NCI-H2196 treated with DMSO at 0.1 percent for 48 hours (cell line): Measurements from ENCODE around the gene AQP1.

Experiments used
- DNase-seq: peaks from one replicate; lab custom pipeline; 2025; ENCODE audit not compliant: unreplicated experiment; lab: John Stamatoyannopoulos, UW

AQP1 gene

GRCh38 chr7:30920021-30920583 lies 8.4 kb downstream of the AQP1 start:
- DNase-seq = no peak

GRCh38 chr7:30920584-30921539 lies 9.2 kb downstream of the AQP1 start:
- no peak for DNase-seq

GRCh38 chr7:30921540-30922401 lies 10.1 kb downstream of the AQP1 start:
- DNase-seq = no peak

- DNase-seq = no peak
These were observed 10.9 kb downstream of the AQP1 start for GRCh38 chr7:30922596-30922995.

- DNase-seq = no peak
These were observed 11.5 kb downstream of the AQP1 start for GRCh38 chr7:30923009-30923773.

GRCh38 chr7:30923774-30924413 lies 12.2 kb downstream of the AQP1 start:
- DNase-seq = no peak

- no peak for DNase-seq
These were observed 13.0 kb downstream of the AQP1 start for GRCh38 chr7:30924624-30925023.

GRCh38 chr7:30925117-30925516 lies 13.5 kb downstream of the AQP1 start:
- DNase-seq = no peak

GRCh38 chr7:30925913-30926312 lies 14.3 kb downstream of the AQP1 start:
- no peak for DNase-seq

GRCh38 chr7:30926313-30926712 lies 14.7 kb downstream of the AQP1 start:
- no peak for DNase-seq

GRCh38 chr7:30927040-30927439 lies 15.4 kb downstream of the AQP1 start:
- DNase-seq = no peak

GRCh38 chr7:30927559-30927958 lies 15.9 kb downstream of the AQP1 start:
- DNase-seq = no peak

GRCh38 chr7:30928254-30928872 lies 16.7 kb downstream of the AQP1 start:
- no peak for DNase-seq

GRCh38 chr7:30929686-30930085 lies 18.0 kb downstream of the AQP1 start:
- DNase-seq = no peak

GRCh38 chr7:30930621-30931020 lies 19.0 kb downstream of the AQP1 start:
- DNase-seq = no peak

GRCh38 chr7:30931161-30931928 lies 19.7 kb downstream of the AQP1 start:
- DNase-seq = no peak

- DNase-seq = no peak
These were observed 20.4 kb downstream of the AQP1 start for GRCh38 chr7:30931929-30932540.

- DNase-seq = no peak
These were observed 20.9 kb downstream of the AQP1 start for GRCh38 chr7:30932562-30932961.
